NCI-H2029 (cell line): ENCODE results near the gene DPY19L2.
"Not testable (repeated sequence)": the region's sequence is repeated elsewhere in the genome, so short reads cannot be mapped to it uniquely, and the experiment has no call there.

Experiments
- DNase-seq: peaks from one replicate; lab custom pipeline; 2025; lab: John Stamatoyannopoulos, UW

DPY19L2 gene

GRCh38 chr12:63663005-63663404, 5.3 kb downstream of the DPY19L2 start:
- not testable (repeated sequence) for DNase-seq

DNA sequence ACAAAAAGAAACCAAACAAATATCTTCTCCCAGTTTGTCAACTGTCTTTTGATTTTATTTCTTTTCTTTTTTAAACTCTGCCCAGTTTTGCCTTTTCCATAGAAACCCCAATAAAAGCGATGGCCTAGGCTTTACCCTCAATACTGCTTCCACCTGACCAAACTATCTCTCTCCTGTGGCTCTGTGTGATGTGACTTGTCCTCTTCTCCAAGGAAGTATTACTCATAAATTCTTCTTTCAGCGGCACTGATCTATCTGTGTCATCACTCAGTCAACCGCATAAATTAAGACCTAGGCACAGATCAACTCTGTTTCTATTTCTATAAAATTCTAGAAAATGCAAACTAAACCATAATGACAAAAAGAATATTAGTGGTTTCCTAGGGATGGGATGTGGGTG, 9.8 kb downstream of the DPY19L2 start:
- not testable (repeated sequence) for DNase-seq

DNA sequence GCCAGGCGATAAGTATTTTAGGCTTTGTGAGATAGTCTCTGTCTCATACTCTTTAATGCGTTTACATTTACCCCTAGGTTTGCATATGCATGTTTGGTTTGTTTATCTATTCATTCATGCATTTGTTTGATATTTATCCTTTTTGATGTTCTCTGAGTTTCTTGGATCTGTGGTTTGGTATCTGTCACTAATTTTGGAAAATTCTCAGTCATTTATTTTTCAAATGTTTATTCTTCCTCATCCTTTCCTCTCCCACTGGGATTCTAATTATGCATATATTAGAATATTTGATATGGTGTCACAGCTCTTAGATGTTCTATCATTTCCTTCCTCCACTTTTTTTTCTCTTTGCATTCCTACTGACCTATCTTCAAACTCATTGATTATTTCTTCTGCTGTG, 11.9 kb downstream of the DPY19L2 start:
- DNase-seq: not testable (repeated sequence)

DNA sequence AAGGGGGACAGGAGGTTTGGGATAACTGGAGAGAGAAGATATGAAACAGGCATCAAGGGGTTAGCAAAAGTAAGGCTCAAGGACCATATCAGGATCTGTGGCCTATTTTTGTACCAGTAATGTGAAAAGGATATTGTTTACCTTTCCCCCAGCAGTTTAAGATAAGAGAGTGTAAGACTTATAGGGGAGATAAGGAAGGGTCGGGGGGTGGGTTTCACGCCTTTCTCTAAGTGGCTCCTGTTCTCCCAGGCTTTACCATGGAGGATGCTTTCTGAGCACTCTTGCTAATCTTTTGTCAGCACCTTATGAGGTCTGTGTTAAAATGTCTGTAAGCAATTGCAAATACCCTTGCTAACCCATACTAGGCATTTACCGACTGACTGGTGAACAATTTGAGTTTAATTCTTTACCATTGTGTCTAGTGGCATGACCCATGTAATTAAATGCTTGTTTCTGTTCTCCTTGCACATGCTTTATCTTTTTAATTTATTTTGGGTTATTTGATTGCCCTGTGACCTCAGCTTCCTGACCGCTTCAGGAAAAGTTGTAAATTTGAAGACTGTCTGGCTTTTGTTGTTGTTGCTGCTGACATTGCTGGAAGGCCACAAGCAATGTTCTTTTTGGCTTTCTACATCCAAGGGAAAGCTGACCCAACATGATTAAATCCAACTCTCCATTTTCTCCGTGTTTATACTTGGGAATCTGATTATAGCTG, 12.6 kb downstream of the DPY19L2 start:
- not testable (repeated sequence) for DNase-seq

DNA sequence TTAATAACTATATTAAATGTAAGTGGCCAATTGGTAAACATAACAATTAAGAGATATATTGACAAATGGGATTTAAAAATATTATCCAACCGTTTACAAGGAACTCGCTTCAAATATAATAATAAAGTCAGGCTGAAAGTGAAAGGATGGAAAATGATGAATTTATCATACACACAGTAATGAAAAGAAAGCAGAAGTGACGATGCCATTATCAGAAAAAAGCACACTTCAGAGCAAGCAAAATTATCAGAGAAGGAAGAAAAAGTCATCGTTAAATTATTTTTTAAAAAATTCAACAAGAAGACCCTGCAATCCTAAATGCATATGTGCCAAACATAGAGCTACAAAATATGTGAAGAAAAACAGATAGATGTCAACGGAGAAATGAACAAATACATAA, 13.8 kb downstream of the DPY19L2 start:
- not testable (repeated sequence) for DNase-seq

DNA sequence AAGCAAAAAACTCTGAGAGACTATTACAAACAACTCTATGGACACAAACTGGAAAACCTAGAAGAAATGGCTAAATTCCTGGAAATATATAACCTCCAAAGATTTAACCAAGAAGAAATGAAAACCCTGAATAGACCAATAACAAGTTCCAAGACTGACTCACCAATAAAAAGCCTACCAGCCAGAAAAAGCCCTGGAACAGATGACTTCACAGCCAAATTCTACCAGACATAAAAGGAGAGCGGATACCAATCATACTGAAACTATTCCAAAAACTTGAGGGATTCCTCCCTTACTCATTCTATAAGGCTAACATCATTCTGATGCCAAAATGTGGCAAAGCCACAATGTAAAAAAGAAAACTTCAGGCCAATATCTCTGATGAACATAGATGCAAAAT, 18.8 kb downstream of the DPY19L2 start:
- not testable (repeated sequence) for DNase-seq

DNA sequence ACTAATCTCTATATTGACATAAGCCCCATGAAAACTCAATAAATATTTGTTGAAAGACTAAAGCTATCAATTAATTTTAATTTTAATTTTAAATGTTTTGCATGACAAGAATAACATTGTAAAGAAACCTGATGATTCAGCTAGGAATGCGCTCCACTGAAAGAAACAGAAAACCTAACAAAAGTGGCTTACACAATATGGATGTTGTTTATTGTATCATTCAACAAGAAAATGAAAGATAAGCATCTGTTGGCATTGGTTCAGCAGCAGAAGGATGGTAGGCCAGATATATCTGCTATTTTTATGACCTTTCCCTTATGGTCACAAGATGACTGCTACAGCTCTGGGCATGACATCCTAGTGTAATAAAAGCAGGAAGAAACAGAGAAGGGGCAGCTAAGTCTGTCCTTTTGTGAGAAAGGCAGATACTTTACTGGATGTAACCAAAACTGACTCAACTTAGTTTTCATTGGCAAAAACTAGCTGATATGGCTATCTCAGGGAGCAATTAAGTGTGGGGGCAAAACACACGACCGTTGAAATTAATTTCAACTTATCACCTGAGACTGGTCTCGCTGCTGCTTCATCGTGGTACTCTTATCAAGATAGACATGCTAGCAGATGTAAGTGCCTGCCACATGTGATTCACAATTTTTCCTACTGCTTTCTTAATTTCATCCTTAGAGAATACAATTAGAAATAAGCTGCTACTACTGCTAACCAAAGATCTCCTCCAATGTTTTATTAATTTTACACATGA, 24.7 kb downstream of the DPY19L2 start:
- DNase-seq: not testable (repeated sequence)

GRCh38 chr12:63624258-63624657, 44.0 kb downstream of the DPY19L2 start:
- DNase-seq: not testable (repeated sequence)

DNA sequence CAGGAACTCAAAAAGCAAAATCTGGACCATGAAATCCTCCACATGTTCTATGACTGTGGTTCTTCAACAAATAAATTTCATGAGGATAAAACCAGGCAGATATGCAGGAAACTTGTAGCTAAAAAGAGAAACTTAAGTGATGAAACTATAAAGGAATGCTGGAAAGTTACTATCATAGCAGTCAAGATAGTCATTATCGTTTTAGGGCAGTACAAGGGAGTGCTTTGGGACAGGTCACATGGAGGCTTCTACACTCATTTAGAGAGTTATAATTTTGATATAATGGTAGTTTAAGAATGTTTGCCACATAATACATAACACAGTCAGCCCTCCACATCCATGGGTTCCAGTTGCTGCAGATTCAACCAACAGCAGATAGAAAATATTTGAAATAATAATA, 52.7 kb downstream of the DPY19L2 start:
- not testable (repeated sequence) for DNase-seq

GRCh38 chr12:63611285-63611684, 57.0 kb downstream of the DPY19L2 start:
- DNase-seq: not testable (repeated sequence)

- DNase-seq: not testable (repeated sequence)
Measured at GRCh38 chr12:63609281-63609680, 59.0 kb downstream of the DPY19L2 start.

DNA sequence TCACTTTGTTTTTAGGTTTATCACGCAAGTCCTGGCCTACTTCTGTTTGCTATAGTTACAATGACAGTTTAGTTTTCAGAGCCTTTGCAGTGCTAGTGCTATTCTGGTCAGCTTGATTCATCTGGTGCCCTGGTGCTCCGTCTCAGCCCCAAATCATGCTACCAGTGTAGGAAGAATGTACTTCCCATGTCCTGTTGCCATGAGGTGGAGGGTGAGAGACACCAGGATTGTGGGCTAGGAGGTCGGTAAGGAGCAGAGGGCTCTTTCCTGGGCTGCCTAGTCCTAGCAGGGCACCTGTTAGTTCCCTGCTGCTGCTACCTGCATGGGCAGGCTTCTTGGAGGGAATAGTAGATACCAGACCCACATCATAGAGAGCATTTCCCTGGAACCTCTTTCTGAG, 63.3 kb downstream of the DPY19L2 start:
- not testable (repeated sequence) for DNase-seq

DNA sequence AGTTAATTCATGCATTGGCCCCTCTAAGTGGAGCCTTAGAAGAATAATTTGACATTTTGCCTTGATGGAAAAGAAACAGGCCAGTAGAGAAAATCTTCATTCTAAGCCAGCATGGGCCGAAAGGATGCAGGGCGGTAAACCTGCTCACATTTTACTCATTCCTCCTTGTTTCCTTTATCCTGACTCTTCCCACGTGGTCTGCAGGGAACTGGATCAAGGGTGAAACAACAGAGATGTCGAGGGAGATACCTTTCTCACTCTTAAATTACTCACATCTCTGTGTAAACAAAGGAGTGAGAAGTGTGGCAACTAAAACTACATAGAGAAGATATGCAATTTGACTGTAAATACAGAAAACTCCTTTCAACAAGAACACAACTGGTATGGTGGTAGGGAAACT, 73.5 kb downstream of the DPY19L2 start:
- not testable (repeated sequence) for DNase-seq

DNA sequence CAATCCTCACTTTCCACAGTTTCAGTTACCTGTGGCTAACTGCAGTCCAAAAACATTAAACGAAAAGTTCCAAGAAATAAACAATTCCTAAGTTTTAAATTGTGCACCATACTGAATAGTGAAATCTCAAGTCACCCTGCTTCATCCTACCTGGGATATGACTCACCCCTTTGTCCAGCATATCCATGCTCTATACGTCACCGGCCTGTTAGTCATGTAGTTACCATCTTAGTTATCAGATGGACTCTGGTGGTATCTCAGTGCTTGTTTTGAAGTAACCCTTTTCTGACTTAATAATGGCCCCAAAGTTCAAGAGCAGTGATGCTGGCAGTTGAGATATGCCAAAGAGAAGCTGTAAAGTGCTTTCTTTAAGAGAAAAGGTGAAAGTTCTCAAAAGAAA, 83.9 kb downstream of the DPY19L2 start:
- DNase-seq: not testable (repeated sequence)

GRCh38 chr12:63583289-63583688, 85.0 kb downstream of the DPY19L2 start:
- DNase-seq: not testable (repeated sequence)

GRCh38 chr12:63577631-63578030, 90.7 kb downstream of the DPY19L2 start:
- DNase-seq: not testable (repeated sequence)

- not testable (repeated sequence) for DNase-seq
Measured at GRCh38 chr12:63572038-63572437, 96.3 kb downstream of the DPY19L2 start.

DNA sequence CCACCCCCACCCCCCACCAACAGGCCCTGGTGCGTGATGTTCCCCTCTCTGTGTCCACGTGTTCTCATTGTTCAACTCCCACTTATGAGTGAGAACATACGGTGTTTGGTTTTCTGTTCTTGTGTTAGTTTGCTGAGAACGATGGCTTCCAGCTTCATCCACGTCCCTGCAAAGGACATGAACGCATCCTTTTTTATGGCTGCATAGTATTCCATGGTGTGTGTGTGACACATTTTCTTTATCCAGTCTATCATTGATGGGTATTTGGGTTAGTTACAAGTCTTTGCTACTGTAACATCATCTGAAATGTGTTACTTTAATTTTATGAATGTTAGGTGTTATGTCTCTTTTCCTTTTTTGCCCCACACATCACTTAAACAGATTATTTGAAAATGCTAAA, 109.8 kb downstream of the DPY19L2 start:
- not testable (repeated sequence) for DNase-seq

GRCh38 chr12:63551397-63551796, 116.9 kb downstream of the DPY19L2 start:
- not testable (repeated sequence) for DNase-seq

DNA sequence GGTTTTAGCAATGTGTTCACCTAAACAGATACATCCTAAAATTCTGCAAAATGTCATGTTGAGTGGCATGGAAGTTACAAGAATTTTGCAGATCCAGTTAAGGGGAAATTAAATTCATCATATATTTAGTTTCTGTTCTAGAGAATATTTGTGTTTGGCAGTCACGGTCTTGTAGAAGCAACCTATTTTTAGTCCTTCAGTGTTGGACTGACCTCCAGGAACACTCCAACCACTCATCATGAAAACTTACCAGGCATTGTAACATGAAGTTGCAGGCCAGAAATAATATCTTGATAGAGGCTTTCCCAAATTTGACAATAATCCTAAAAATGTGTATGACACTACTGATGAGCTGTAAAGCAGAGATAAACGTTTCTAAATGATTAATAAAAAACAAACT, 119.3 kb downstream of the DPY19L2 start:
- DNase-seq: not testable (repeated sequence)

DNA sequence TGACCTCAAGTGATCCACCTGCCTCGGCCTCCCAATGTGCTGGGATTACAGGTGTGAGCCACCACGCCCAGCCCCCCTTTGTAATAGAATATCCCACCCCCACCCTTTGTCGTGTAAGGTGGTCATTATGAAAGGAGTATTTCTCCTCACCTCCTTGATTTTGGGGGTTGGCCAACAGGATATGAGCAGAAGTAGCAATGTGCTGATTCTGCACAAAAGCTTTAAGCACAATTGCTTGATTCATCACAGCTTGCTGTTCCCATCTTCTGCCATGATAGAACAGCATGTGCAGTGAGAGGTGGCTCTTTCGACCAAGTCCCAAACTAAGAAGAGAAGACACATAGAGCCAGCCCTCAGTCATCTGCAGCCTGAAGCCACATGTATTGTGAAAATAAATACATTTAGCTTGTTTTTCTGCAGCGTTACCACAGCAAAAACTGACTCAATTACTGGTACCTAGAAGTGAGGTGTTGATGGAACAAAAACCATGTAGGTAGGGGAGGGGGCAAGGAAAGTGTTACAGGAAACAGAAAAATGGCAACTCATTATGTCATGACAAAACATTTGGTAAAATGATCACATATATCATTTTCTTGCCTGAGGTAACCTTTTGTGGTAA, 122.9 kb downstream of the DPY19L2 start:
- DNase-seq: not testable (repeated sequence)

- DNase-seq: not testable (repeated sequence)
Measured at GRCh38 chr12:63538656-63539055, 129.6 kb downstream of the DPY19L2 start.

DNA sequence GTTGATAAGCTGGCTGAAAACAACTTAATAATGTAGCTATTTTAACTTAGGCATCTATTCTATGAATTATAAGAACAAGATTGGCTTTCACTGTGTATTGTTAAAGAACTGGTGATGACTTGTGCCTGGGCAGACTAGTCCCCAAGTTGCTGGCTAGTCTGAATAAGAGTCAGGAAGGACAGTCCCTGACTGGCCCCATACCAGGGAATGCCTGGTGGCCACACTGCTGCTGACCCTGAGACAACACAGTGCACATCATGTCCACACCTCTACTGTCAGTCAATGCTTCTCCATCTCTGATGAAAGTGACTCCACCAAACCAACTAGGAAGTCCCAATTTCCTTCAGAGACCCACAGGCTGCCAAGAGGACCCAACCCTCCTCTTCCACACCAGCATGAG, 130.5 kb downstream of the DPY19L2 start:
- not testable (repeated sequence) for DNase-seq
